ENCODE data around the gene TANGO2.

- TF ChIP-seq CTCF (IDR thresholded peaks at IDR 0.05; ENCODE audit: low read depth, low read length) (no peak), MAX (IDR thresholded peaks at IDR 0.05; ENCODE audit: low read depth, low read length) (no peak)
These were observed 35.9 kb downstream of the TANGO2 start for GRCh38 chr22:20056696-20057386.

Measured in NB4 (cell line).